ENCODE measurements around the gene STK39.

STK39 gene

GRCh38 chr2:168247341-168248261, at the start of gene STK39:
Gene STK39 (minus strand): TSS chr2:168247595. CDS start chr2:168247435, 160 bp downstream.
- Histone ChIP-seq H3K9me3 (ENCODE audit: insufficient read depth, low read length) (no peaks in the 10 kb centered on the region), H3K9ac (ENCODE audit: insufficient read length, low read depth) (peak within 1 kb of the TSS; percentile 81), H3K4me3 (ENCODE audit: insufficient read length, low read depth) (peak within 1 kb of the TSS; percentile 73), H3K36me3 (ENCODE audit: insufficient read depth, insufficient read length, low read length) (peaks cover 8% of the 10 kb centered on the region), H3K27me3 (ENCODE audit: insufficient read depth, insufficient read length) (peaks cover 6% of the 10 kb centered on the region), H3K4me1 (ENCODE audit: insufficient read depth, insufficient read length) (no peaks in the 10 kb centered on the region)
- TF ChIP-seq ZNF274 (IDR thresholded peaks at IDR 0.05; ENCODE audit: low read depth, low read length) (no peak), YY1 (IDR thresholded peaks at IDR 0.05; ENCODE audit: insufficient read depth, insufficient read length) (no peak), SUZ12 (IDR thresholded peaks at IDR 0.05; ENCODE audit: extremely low read depth, insufficient read depth, insufficient read length) (no peak)
- peak; percentile 68 for DNase-seq (ENCODE audit: low read depth, low spot score)

DNA sequence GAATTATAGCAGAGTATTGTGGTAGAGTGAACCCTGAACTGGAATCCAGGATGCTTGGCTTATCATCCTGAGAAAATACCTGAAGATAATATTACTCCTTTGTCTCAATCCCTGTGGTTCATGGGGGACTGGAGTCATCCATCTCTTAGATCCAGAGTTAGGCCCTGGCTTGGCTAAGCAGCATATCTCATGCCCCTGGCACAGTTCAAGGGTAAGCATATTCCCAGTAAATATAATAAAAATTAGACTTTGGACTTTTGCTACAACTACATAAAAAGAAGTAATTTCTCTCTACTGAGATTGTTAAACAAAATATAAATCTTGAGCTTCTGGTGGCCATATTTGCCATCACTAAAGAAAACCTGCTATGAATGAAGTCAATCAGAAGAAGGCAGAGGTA, 47.7 kb upstream of the STK39 start:
- Histone ChIP-seq H3K36me3 (ENCODE audit: insufficient read depth, insufficient read length, low read length) (no peaks in the 10 kb centered on the region), H3K9me3 (ENCODE audit: insufficient read depth, low read length) (no peaks in the 10 kb centered on the region), H3K9ac (ENCODE audit: insufficient read length, low read depth) (no peak overlapping the region), H3K27me3 (ENCODE audit: insufficient read depth, insufficient read length) (no peaks in the 10 kb centered on the region), H3K4me1 (ENCODE audit: insufficient read depth, insufficient read length) (no peaks in the 10 kb centered on the region), H3K4me3 (ENCODE audit: insufficient read length, low read depth) (no peak overlapping the region)
- TF ChIP-seq SUZ12 (IDR thresholded peaks at IDR 0.05; ENCODE audit: extremely low read depth, insufficient read depth, insufficient read length), result no peak
- TF ChIP-seq YY1 (IDR thresholded peaks at IDR 0.05; ENCODE audit: insufficient read depth, insufficient read length), result no peak
- TF ChIP-seq ZNF274 (IDR thresholded peaks at IDR 0.05; ENCODE audit: low read depth, low read length), result no peak
- DNase-seq (ENCODE audit: low read depth, low spot score), result no peak

GRCh38 chr2:168294409-168294808, 47.0 kb upstream of the STK39 start:
- Histone ChIP-seq H3K4me1 (ENCODE audit: insufficient read depth, insufficient read length) (no peaks in the 10 kb centered on the region), H3K27me3 (ENCODE audit: insufficient read depth, insufficient read length) (no peaks in the 10 kb centered on the region), H3K9me3 (ENCODE audit: insufficient read depth, low read length) (no peaks in the 10 kb centered on the region), H3K9ac (ENCODE audit: insufficient read length, low read depth) (no peak overlapping the region), H3K36me3 (ENCODE audit: insufficient read depth, insufficient read length, low read length) (no peaks in the 10 kb centered on the region), H3K4me3 (ENCODE audit: insufficient read length, low read depth) (no peak overlapping the region)
- TF ChIP-seq SUZ12 (IDR thresholded peaks at IDR 0.05; ENCODE audit: extremely low read depth, insufficient read depth, insufficient read length) (no peak), YY1 (IDR thresholded peaks at IDR 0.05; ENCODE audit: insufficient read depth, insufficient read length) (no peak), ZNF274 (IDR thresholded peaks at IDR 0.05; ENCODE audit: low read depth, low read length) (no peak)
- DNase-seq (ENCODE audit: low read depth, low spot score), result no peak

DNA sequence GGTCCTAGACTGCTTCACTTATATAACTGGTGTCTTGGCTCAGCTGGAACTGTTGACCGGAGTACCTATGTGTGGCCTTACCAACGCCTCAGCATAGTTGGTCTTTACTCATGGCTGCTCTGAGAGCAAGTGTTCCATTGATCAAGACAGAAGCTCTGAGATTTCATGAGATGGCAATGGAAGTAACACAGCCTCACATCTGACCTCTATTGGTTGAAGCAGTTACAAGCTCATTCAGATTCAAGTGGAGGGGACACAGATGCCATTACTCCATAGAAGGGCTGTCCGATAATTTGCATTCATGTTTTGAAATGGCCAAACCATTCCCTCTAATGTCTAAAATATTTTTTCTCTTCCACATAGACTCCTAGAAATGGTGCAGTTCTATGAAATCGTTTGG, 46.4 kb upstream of the STK39 start:
- H3K9me3 ChIP-seq (ENCODE audit: insufficient read depth, low read length), result no peaks in the 10 kb centered on the region
- no peaks in the 10 kb centered on the region for H3K4me1 ChIP-seq (ENCODE audit: insufficient read depth, insufficient read length)
- DNase-seq (ENCODE audit: low read depth, low spot score), result no peak
- H3K9ac ChIP-seq (ENCODE audit: insufficient read length, low read depth), result no peak overlapping the region
- no peaks in the 10 kb centered on the region for H3K36me3 ChIP-seq (ENCODE audit: insufficient read depth, insufficient read length, low read length)
- H3K27me3 ChIP-seq (ENCODE audit: insufficient read depth, insufficient read length), result no peaks in the 10 kb centered on the region
- H3K4me3 ChIP-seq (ENCODE audit: insufficient read length, low read depth), result no peak overlapping the region
- no peak for TF ChIP-seq ZNF274 (IDR thresholded peaks at IDR 0.05; ENCODE audit: low read depth, low read length)
- TF ChIP-seq YY1 (IDR thresholded peaks at IDR 0.05; ENCODE audit: insufficient read depth, insufficient read length), result no peak
- TF ChIP-seq SUZ12 (IDR thresholded peaks at IDR 0.05; ENCODE audit: extremely low read depth, insufficient read depth, insufficient read length), result no peak

DNA sequence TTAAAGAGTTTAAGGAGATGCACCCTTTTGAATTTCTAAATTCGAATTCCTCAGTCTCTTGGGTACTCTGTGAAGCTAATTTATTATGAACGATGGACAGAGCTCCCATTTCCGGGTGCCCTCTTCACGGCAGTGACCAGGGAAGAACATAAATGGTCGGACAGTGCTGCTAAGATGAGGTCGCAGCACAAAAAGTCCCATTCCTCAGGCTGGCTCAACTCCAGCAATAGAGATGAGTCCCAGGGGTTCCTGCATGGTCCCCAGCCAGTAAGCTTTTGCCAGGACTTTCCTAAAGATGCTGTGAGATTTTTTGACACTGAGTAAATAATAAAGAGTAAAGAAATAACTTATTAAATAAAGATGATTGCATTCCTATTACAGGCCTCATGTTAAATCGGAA, 43.0 kb upstream of the STK39 start:
- TF ChIP-seq YY1 (IDR thresholded peaks at IDR 0.05; ENCODE audit: insufficient read depth, insufficient read length), result no peak
- no peak for TF ChIP-seq ZNF274 (IDR thresholded peaks at IDR 0.05; ENCODE audit: low read depth, low read length)
- no peak for TF ChIP-seq SUZ12 (IDR thresholded peaks at IDR 0.05; ENCODE audit: extremely low read depth, insufficient read depth, insufficient read length)
- Histone ChIP-seq H3K36me3 (ENCODE audit: insufficient read depth, insufficient read length, low read length) (no peaks in the 10 kb centered on the region), H3K27me3 (ENCODE audit: insufficient read depth, insufficient read length) (no peaks in the 10 kb centered on the region), H3K9me3 (ENCODE audit: insufficient read depth, low read length) (no peaks in the 10 kb centered on the region), H3K9ac (ENCODE audit: insufficient read length, low read depth) (no peak overlapping the region), H3K4me3 (ENCODE audit: insufficient read length, low read depth) (no peak overlapping the region), H3K4me1 (ENCODE audit: insufficient read depth, insufficient read length) (no peaks in the 10 kb centered on the region)
- DNase-seq (ENCODE audit: low read depth, low spot score), result no peak

- H3K27me3 ChIP-seq (ENCODE audit: insufficient read depth, insufficient read length), result no peaks in the 10 kb centered on the region
- no peaks in the 10 kb centered on the region for H3K4me1 ChIP-seq (ENCODE audit: insufficient read depth, insufficient read length)
- no peaks in the 10 kb centered on the region for H3K9me3 ChIP-seq (ENCODE audit: insufficient read depth, low read length)
- no peak overlapping the region for H3K4me3 ChIP-seq (ENCODE audit: insufficient read length, low read depth)
- DNase-seq (ENCODE audit: low read depth, low spot score), result no peak
- no peaks in the 10 kb centered on the region for H3K36me3 ChIP-seq (ENCODE audit: insufficient read depth, insufficient read length, low read length)
- TF ChIP-seq SUZ12 (IDR thresholded peaks at IDR 0.05; ENCODE audit: extremely low read depth, insufficient read depth, insufficient read length) (no peak), YY1 (IDR thresholded peaks at IDR 0.05; ENCODE audit: insufficient read depth, insufficient read length) (no peak), ZNF274 (IDR thresholded peaks at IDR 0.05; ENCODE audit: low read depth, low read length) (no peak)
- no peak overlapping the region for H3K9ac ChIP-seq (ENCODE audit: insufficient read length, low read depth)
These were observed 42.5 kb upstream of the STK39 start for GRCh38 chr2:168289880-168290279.

GRCh38 chr2:168286535-168286934, 39.1 kb upstream of the STK39 start:
- H3K36me3 ChIP-seq (ENCODE audit: insufficient read depth, insufficient read length, low read length), result no peaks in the 10 kb centered on the region
- H3K4me1 ChIP-seq (ENCODE audit: insufficient read depth, insufficient read length), result peaks cover 2% of the 10 kb centered on the region
- no peak overlapping the region for H3K9ac ChIP-seq (ENCODE audit: insufficient read length, low read depth)
- H3K9me3 ChIP-seq (ENCODE audit: insufficient read depth, low read length), result no peaks in the 10 kb centered on the region
- H3K4me3 ChIP-seq (ENCODE audit: insufficient read length, low read depth), result no peak overlapping the region
- TF ChIP-seq YY1 (IDR thresholded peaks at IDR 0.05; ENCODE audit: insufficient read depth, insufficient read length) (no peak), ZNF274 (IDR thresholded peaks at IDR 0.05; ENCODE audit: low read depth, low read length) (no peak), SUZ12 (IDR thresholded peaks at IDR 0.05; ENCODE audit: extremely low read depth, insufficient read depth, insufficient read length) (no peak)
- no peak for DNase-seq (ENCODE audit: low read depth, low spot score)
- no peaks in the 10 kb centered on the region for H3K27me3 ChIP-seq (ENCODE audit: insufficient read depth, insufficient read length)
